Measurements from ENCODE around the gene RPS6KA5. TPM values are rescaled to one million over a fixed set of nuclear protein-coding genes. Genes with fewer than 3 reads are reported as not detected.

The RPS6KA5 gene
- total RNA-seq, 1 donor from 2014 or later, result 1.0 TPM

DNA sequence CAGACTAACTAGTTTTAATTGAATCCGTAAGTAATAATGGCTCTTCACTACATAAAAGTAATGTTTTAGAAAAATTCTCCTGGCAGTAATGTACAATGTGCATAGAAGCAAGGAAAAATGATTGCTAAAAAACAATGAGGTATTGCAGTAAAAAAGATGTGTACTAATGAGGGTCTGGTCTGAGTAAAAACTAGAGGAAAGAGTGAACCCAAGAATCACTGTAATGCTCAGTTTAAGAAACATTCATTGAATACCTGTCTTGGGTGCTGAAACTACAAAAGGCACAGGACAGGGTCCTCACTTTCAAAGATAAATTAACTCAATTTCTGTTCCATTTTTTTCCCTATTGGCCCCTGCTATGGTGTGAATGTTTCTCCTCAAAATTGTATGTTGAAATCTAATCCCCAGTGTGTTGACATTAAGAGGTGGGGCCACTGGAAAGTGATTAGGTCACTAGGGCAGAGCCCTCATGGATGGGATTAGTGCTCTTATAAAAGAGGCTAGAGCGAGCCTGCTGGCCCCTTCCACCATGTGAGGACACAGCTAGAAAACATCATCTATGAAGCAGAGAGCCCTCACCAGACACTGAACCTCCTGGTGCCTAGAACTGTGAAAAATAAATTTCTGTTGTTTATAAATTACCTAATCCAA is 51.6 kb downstream of the RPS6KA5 start:
- FAIRE-seq, result no peak
- Histone ChIP-seq H2AFZ (ENCODE audit: low read depth, low read length) (no peak overlapping the region), H3K9me3 (ENCODE audit: insufficient read depth, low read depth, low read length) (no peaks in the 10 kb centered on the region), H3K4me3 (ENCODE audit: insufficient read depth, low read depth, low read length) (no peak overlapping the region), H3K9ac (ENCODE audit: low read length) (no peak overlapping the region), H4K20me1 (ENCODE audit: insufficient read depth, low read length) (no peaks in the 10 kb centered on the region), H3K27me3 (ENCODE audit: insufficient read depth, low read length) (no peaks in the 10 kb centered on the region), H3K36me3 (ENCODE audit: insufficient read depth, low read length) (no peaks in the 10 kb centered on the region), H3K79me2 (ENCODE audit: insufficient read depth, low read length) (no peaks in the 10 kb centered on the region), H3K4me2 (ENCODE audit: low read length) (no peak overlapping the region), H3K27ac (ENCODE audit: low read depth, low read length) (no peak overlapping the region), H3K4me1 (ENCODE audit: insufficient read depth, low read length) (no peaks in the 10 kb centered on the region)
- H3K36me3 Mint-ChIP-seq (ENCODE audit: low read depth, unreplicated experiment), result no peaks in the 10 kb centered on the region
- no peaks in the 10 kb centered on the region for H3K4me1 Mint-ChIP-seq (ENCODE audit: low read depth, unreplicated experiment)
- no peak for DNase-seq (ENCODE audit: low read depth)
- no peak overlapping the region for H3K27ac Mint-ChIP-seq (ENCODE audit: unreplicated experiment)
- no peak overlapping the region for H3K4me3 Mint-ChIP-seq (ENCODE audit: unreplicated experiment)
- no peaks in the 10 kb centered on the region for H3K27me3 Mint-ChIP-seq (ENCODE audit: low read depth, unreplicated experiment)
- TF ChIP-seq, protein P1, sequence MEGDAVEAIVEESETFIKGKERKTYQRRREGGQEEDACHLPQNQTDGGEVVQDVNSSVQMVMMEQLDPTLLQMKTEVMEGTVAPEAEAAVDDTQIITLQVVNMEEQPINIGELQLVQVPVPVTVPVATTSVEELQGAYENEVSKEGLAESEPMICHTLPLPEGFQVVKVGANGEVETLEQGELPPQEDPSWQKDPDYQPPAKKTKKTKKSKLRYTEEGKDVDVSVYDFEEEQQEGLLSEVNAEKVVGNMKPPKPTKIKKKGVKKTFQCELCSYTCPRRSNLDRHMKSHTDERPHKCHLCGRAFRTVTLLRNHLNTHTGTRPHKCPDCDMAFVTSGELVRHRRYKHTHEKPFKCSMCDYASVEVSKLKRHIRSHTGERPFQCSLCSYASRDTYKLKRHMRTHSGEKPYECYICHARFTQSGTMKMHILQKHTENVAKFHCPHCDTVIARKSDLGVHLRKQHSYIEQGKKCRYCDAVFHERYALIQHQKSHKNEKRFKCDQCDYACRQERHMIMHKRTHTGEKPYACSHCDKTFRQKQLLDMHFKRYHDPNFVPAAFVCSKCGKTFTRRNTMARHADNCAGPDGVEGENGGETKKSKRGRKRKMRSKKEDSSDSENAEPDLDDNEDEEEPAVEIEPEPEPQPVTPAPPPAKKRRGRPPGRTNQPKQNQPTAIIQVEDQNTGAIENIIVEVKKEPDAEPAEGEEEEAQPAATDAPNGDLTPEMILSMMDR (IDR thresholded peaks at IDR 0.05; ENCODE audit: insufficient read depth, low read depth, low read length), result no peak
- TF ChIP-seq EZH2 (IDR thresholded peaks at IDR 0.05; ENCODE audit: insufficient read depth, low read length), result no peak
- no peaks in the 10 kb centered on the region for H3K9me3 Mint-ChIP-seq (ENCODE audit: unreplicated experiment)

DNA sequence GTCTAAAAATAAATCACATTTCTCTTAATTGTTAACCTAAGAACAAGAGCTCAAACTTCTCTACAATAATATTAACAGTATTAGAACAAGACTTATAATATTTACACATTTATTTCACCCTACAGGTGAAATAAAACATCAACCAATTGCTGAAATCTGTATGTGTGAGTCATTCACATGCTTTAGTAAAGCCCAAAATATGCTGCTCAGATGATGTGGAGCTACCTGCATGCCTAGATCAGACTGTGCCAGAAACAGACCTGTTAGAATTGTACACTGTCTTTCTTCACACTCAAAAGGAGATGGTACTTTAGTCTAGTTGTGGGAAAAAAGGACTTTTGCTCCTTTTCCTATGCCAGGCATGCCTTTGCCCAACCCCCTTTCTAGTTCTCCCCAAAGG is 54.7 kb downstream of the RPS6KA5 start:
- no peaks in the 10 kb centered on the region for H4K20me1 ChIP-seq (ENCODE audit: insufficient read depth, low read length)
- TF ChIP-seq, protein P1 (IDR thresholded peaks at IDR 0.05; ENCODE audit: insufficient read depth, low read depth, low read length), result no peak
- no peak for TF ChIP-seq EZH2 (IDR thresholded peaks at IDR 0.05; ENCODE audit: insufficient read depth, low read length)
- H3K4me1 ChIP-seq (ENCODE audit: insufficient read depth, low read length), result no peaks in the 10 kb centered on the region
- no peak overlapping the region for H3K9ac ChIP-seq (ENCODE audit: low read length)
- Mint-ChIP-seq H3K9me3 (ENCODE audit: unreplicated experiment) (no peaks in the 10 kb centered on the region), H3K36me3 (ENCODE audit: low read depth, unreplicated experiment) (no peaks in the 10 kb centered on the region), H3K27me3 (ENCODE audit: low read depth, unreplicated experiment) (no peaks in the 10 kb centered on the region), H3K4me1 (ENCODE audit: low read depth, unreplicated experiment) (no peaks in the 10 kb centered on the region), H3K4me3 (ENCODE audit: unreplicated experiment) (no peak overlapping the region), H3K27ac (ENCODE audit: unreplicated experiment) (no peak overlapping the region)
- no peaks in the 10 kb centered on the region for H3K36me3 ChIP-seq (ENCODE audit: insufficient read depth, low read length)
- no peak overlapping the region for H2AFZ ChIP-seq (ENCODE audit: low read depth, low read length)
- H3K4me2 ChIP-seq (ENCODE audit: low read length), result no peak overlapping the region
- FAIRE-seq, result no peak
- no peaks in the 10 kb centered on the region for H3K79me2 ChIP-seq (ENCODE audit: insufficient read depth, low read length)
- H3K27me3 ChIP-seq (ENCODE audit: insufficient read depth, low read length), result no peaks in the 10 kb centered on the region
- H3K9me3 ChIP-seq (ENCODE audit: insufficient read depth, low read depth, low read length), result no peaks in the 10 kb centered on the region
- H3K27ac ChIP-seq (ENCODE audit: low read depth, low read length), result no peak overlapping the region
- no peak overlapping the region for H3K4me3 ChIP-seq (ENCODE audit: insufficient read depth, low read depth, low read length)
- DNase-seq (ENCODE audit: low read depth), result no peak

DNA sequence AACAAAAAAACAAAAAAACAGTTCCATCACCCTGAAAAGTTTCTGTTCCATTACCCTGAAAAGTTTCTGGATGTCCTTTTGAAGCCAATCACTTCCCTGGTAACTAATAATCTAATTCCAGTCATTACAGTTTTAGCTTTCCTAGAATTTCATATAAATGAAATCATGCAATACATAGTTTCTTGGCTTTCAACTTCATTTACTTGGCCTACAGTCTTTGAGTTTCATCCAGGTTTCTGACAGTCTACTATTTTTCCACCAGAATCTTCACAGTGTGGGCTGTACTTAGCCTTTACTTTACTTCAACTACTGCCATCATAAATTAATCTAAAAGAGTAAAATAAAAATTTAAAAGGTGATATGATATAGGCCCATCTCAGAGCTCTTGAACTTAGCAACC is 55.5 kb downstream of the RPS6KA5 start:
- H3K79me2 ChIP-seq (ENCODE audit: insufficient read depth, low read length), result no peaks in the 10 kb centered on the region
- TF ChIP-seq EZH2 (IDR thresholded peaks at IDR 0.05; ENCODE audit: insufficient read depth, low read length), result no peak
- TF ChIP-seq, protein P1 (IDR thresholded peaks at IDR 0.05; ENCODE audit: insufficient read depth, low read depth, low read length), result no peak
- no peaks in the 10 kb centered on the region for H3K9me3 Mint-ChIP-seq (ENCODE audit: unreplicated experiment)
- no peak overlapping the region for H3K27ac ChIP-seq (ENCODE audit: low read depth, low read length)
- no peak overlapping the region for H3K9ac ChIP-seq (ENCODE audit: low read length)
- H2AFZ ChIP-seq (ENCODE audit: low read depth, low read length), result no peak overlapping the region
- no peaks in the 10 kb centered on the region for H3K9me3 ChIP-seq (ENCODE audit: insufficient read depth, low read depth, low read length)
- H3K36me3 ChIP-seq (ENCODE audit: insufficient read depth, low read length), result no peaks in the 10 kb centered on the region
- H3K27me3 Mint-ChIP-seq (ENCODE audit: low read depth, unreplicated experiment), result no peaks in the 10 kb centered on the region
- H3K4me1 Mint-ChIP-seq (ENCODE audit: low read depth, unreplicated experiment), result no peaks in the 10 kb centered on the region
- H3K27ac Mint-ChIP-seq (ENCODE audit: unreplicated experiment), result no peak overlapping the region
- no peaks in the 10 kb centered on the region for H3K27me3 ChIP-seq (ENCODE audit: insufficient read depth, low read length)
- no peak overlapping the region for H3K4me3 ChIP-seq (ENCODE audit: insufficient read depth, low read depth, low read length)
- H3K36me3 Mint-ChIP-seq (ENCODE audit: low read depth, unreplicated experiment), result no peaks in the 10 kb centered on the region
- DNase-seq (ENCODE audit: low read depth) (no peak), FAIRE-seq (no peak)
- H4K20me1 ChIP-seq (ENCODE audit: insufficient read depth, low read length), result no peaks in the 10 kb centered on the region
- H3K4me2 ChIP-seq (ENCODE audit: low read length), result no peak overlapping the region
- no peak overlapping the region for H3K4me3 Mint-ChIP-seq (ENCODE audit: unreplicated experiment)
- no peaks in the 10 kb centered on the region for H3K4me1 ChIP-seq (ENCODE audit: insufficient read depth, low read length)

All from astrocyte (in vitro differentiated cells and primary cell).